Transverse colon (tissue), 4 donors: ENCODE data around the gene DDX55. TPM values are rescaled to one million over a fixed set of nuclear protein-coding genes. Genes with fewer than 3 reads are reported as not detected.
"Not testable (repeated sequence)": the region's sequence is repeated elsewhere in the genome, so short reads cannot be mapped to it uniquely, and the experiment has no call there.

Experiments used
- DNase-seq: peaks from one replicate; pipeline ENCODE4 v3.0.0-alpha.2; 2019
- H3K27ac ChIP-seq, 4 donors: fragments of 200-600 bp; sonication (generic); 2 replicates each; pipeline ENCODE4 v1.5.1; 2016 to 2018; ENCODE audit warnings: inconsistent platforms in 4 of 4
- H3K27me3 ChIP-seq: fragments of 200-600 bp; sonication (generic); 2 replicates; pipeline ENCODE4 v1.5.1; 2017; ENCODE audit warnings: inconsistent platforms
- H3K36me3 ChIP-seq, 4 donors: fragments of 200-600 bp; sonication (generic); 2 replicates each; pipeline ENCODE4 v1.5.1; 2017 to 2019; ENCODE audit warnings: inconsistent platforms in 4 of 4
- H3K4me1 ChIP-seq, 4 donors: fragments of 200-600 bp; sonication (generic); 2 replicates each; pipeline ENCODE4 v1.5.1; 2017 to 2020; ENCODE audit warnings: inconsistent platforms in 4 of 4
- H3K4me3 ChIP-seq, 4 donors: fragments of 200-600 bp; sonication (generic); 1 replicate in 1 of 4; 2 replicates in 3 of 4; pipeline versions ENCODE4 v1.5.1 to v1.6.1; 2017 to 2019; ENCODE audit warnings: inconsistent platforms in 4 of 4
- H3K9me3 ChIP-seq, 2 donors: fragments of 200-600 bp; sonication (generic); 2 replicates each; pipeline ENCODE4 v1.5.1; 2017 to 2019; ENCODE audit warnings: inconsistent platforms in 2 of 2
- CTCF ChIP-seq, 5 experiments: fragments of 200-600 bp in 3 of 5; fragments of 450-650 bp in 2 of 5; sonication (generic) in 3 of 5; IDR thresholded peaks; 1 replicate in 2 of 5; 2 replicates in 3 of 5; pipeline ENCODE4 v1.5.1; 2016 to 2017; ENCODE audit warnings: antibody characterized with exemption in 5 of 5, inconsistent platforms in 3 of 5, mild to moderate bottlenecking in 2 of 5, moderate library complexity in 1 of 5
- EP300 ChIP-seq: sonication (generic); formaldehyde crosslinking; IDR thresholded peaks from one replicate; pipeline ENCODE4 v1.6.1; 2017; ENCODE audit warnings: antibody characterized with exemption, low read depth
- POLR2A ChIP-seq: fragments of 450-650 bp; IDR thresholded peaks from one replicate; pipeline ENCODE4 v1.6.1; 2016; ENCODE audit warnings: antibody characterized with exemption, mild to moderate bottlenecking, moderate library complexity
- POLR2AphosphoS5 ChIP-seq, 3 donors: sonication (generic); formaldehyde crosslinking; IDR thresholded peaks; one replicate each; pipeline ENCODE4 v1.6.1; 2016; ENCODE audit warnings: antibody characterized with exemption in 3 of 3
- WGBS, 2 donors: methylation state at CpG; one replicate each; pipeline ENCODE4 v1.1.5; 2018; ENCODE audit warnings: low coverage in 1 of 2; 5-methylcytosine and 5-hydroxymethylcytosine counted together
- in situ Hi-C, 4 donors: fragments of 200-750 bp; cut with MboI; loops; one replicate each; pipeline versions ENCODE4 v1.15.0 to v1.15.1; 2017; ENCODE audit warnings: low sequenced_read_pairs in 3 of 4, low pct_ligation_motif_present in 1 of 4, low pct_unique_long_range_greater_than_20kb in 1 of 4
- intact Hi-C: fragments of 100-400 bp; cut with DNase I; formaldehyde crosslinking; loops from one replicate; pipeline ENCODE4 v1.15.1; 2023; ENCODE audit warnings: low total_unique reads
- total RNA-seq, 4 donors: library from RNA; depleted of rRNA; stranded (reverse); fragments of >200 nt; gene quantifications; one replicate each; pipeline ENCODE4 v1.1.0, GENCODE V29; 2016

Gene DDX55
- total RNA-seq, 4 donors from 2014 or later = 14.2 to 35.2 (median 25.1) TPM

- Histone ChIP-seq H3K27me3 (no peaks in the 10 kb centered on the region), H3K4me1 (peaks cover 7 to 15% (median 10%) of the 10 kb centered on the region in 4 donors), H3K36me3 (no peaks in the 10 kb centered on the region), H3K27ac (no peak overlapping the region), H3K9me3 (no peaks in the 10 kb centered on the region), H3K4me3 (no peak overlapping the region)
- intact Hi-C loops (no loop called here), in situ Hi-C loops (no loop called here)
- TF ChIP-seq CTCF (IDR thresholded peaks at IDR 0.05) = no peak
- no peak for TF ChIP-seq EP300
- no peak for TF ChIP-seq POLR2A
- 66 to 69% methylated on average over 3 of the region's 3 CpGs for WGBS, 2 donors
- DNase-seq = no peak
Measured at GRCh38 chr12:123578243-123578642, 23.7 kb upstream of the DDX55 start.

- DNase-seq, in situ Hi-C loops, H3K27ac ChIP-seq, H3K27me3 ChIP-seq, H3K36me3 ChIP-seq, H3K9me3 ChIP-seq, intact Hi-C loops, H3K4me3 ChIP-seq: not testable (repeated sequence)
- peaks cover 9 to 15% (median 11%) of the 10 kb centered on the region in 4 donors for H3K4me1 ChIP-seq
- 94 to 95% methylated on average over 4 of the region's 4 CpGs for WGBS, 2 donors
Measured at GRCh38 chr12:123578829-123579228, 23.1 kb upstream of the DDX55 start.

DNA sequence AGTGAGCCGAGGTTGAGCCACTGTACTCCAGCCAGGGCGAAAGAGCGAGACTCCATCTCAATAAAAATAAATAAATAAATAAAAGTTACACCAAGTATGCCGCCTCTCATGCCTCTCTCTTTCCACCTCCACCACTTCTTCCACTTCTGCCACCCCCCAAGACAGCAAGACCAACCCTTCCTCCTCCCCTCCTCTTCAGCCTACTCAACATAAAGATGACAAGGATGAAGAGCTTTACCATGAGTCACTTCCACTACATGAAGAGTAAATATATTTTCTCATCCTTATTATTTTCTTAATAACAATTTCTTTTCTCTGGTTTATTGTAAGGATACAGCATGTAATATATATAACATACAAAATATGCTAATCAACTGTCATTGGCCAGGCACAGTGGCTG lies 21.1 kb upstream of the DDX55 start:
- no peaks in the 10 kb centered on the region for H3K9me3 ChIP-seq
- peaks cover 14 to 24% (median 19%) of the 10 kb centered on the region in 4 donors for H3K4me1 ChIP-seq
- intact Hi-C loops = no loop called here
- no peak overlapping the region for H3K4me3 ChIP-seq
- in situ Hi-C loops = no loop called here
- no peak for TF ChIP-seq EP300
- TF ChIP-seq POLR2AphosphoS5 (IDR thresholded peaks at IDR 0.05) = no peak
- no peak for TF ChIP-seq CTCF (IDR thresholded peaks at IDR 0.05)
- no peak for TF ChIP-seq POLR2A
- H3K27me3 ChIP-seq = no peaks in the 10 kb centered on the region
- no peaks in the 10 kb centered on the region for H3K36me3 ChIP-seq
- DNase-seq = no peak
- 95 to 96% methylated on average over 4 of the region's 4 CpGs for WGBS, 2 donors
- no peak overlapping the region for H3K27ac ChIP-seq

GRCh38 chr12:123591702-123592481 lies 10.0 kb upstream of the DDX55 start:
- no peaks in the 10 kb centered on the region for H3K9me3 ChIP-seq
- in situ Hi-C loops (no loop called here), intact Hi-C loops (no loop called here)
- TF ChIP-seq POLR2A (no peak), EP300 (no peak), CTCF (IDR thresholded peaks at IDR 0.05) (no peak), POLR2AphosphoS5 (IDR thresholded peaks at IDR 0.05) (no peak)
- no peak overlapping the region for H3K4me3 ChIP-seq
- no peak for DNase-seq
- WGBS, 2 donors = 0 to 79% methylated on average over 1 to 8 of the region's 8 CpGs
- no peaks in the 10 kb centered on the region for H3K27me3 ChIP-seq
- peaks cover 6 to 34% (median 18%) of the 10 kb centered on the region in 4 donors for H3K4me1 ChIP-seq
- peaks cover 0 to 72% (median 35%) of the 10 kb centered on the region in 4 donors for H3K36me3 ChIP-seq
- no peak overlapping the region for H3K27ac ChIP-seq

DNA sequence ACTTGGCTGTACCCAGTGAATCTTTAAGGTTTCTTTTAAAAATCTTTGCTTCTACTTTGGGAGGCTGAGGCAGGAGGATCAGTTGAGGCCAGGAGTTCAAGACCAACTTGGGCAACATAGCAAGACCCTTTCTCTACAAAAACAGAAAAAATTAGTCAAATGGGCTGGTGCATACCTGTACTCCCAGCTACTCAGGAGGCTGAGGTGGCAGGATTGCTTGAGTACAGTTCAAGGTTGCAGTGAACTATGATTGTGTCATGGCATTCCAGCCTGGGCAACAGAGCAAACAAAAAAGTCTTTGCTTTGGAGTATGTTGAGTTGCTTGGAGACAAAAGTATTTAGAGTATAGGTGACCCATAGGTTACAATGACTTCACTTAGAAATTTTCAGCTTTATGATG lies 6.2 kb upstream of the DDX55 start:
- Histone ChIP-seq H3K27me3 (no peaks in the 10 kb centered on the region), H3K36me3 (peaks cover 0 to 50% (median 19%) of the 10 kb centered on the region in 4 donors), H3K4me3 (no peak overlapping the region), H3K27ac (no peak overlapping the region), H3K4me1 (peaks cover 0 to 9% (median under 1%) of the 10 kb centered on the region in 4 donors), H3K9me3 (no peaks in the 10 kb centered on the region)
- in situ Hi-C loops (no loop called here), intact Hi-C loops (no loop called here)
- TF ChIP-seq POLR2A (no peak), CTCF (IDR thresholded peaks at IDR 0.05) (no peak), POLR2AphosphoS5 (IDR thresholded peaks at IDR 0.05) (no peak), EP300 (no peak)
- no peak for DNase-seq
